Neuron (in vitro differentiated cells): ENCODE measurements around the gene ACTR1A.

Source experiments
- H2AFZ ChIP-seq: one replicate; pipeline ENCODE4 v1.6.1; 2013; ENCODE audit warnings: low read depth, mild to moderate bottlenecking, inconsistent platforms, low read length, moderate library complexity
- H3K27me3 ChIP-seq: one replicate; pipeline ENCODE4 v1.6.1; 2013; ENCODE audit warnings: low read length; ENCODE audit not compliant: insufficient read depth
- H3K36me3 ChIP-seq: one replicate; pipeline ENCODE4 v1.6.1; 2013; ENCODE audit warnings: low read length; ENCODE audit not compliant: insufficient read depth
- H3K4me1 ChIP-seq: one replicate; pipeline ENCODE4 v1.6.1; 2013; ENCODE audit warnings: low read length; ENCODE audit not compliant: insufficient read depth
- H3K4me3 ChIP-seq: 2 replicates; pipeline ENCODE4 v1.5.1; 2013; ENCODE audit warnings: mild to moderate bottlenecking, low read length, moderate library complexity
- H3K9me3 ChIP-seq: one replicate; pipeline ENCODE4 v1.6.1; 2013; ENCODE audit warnings: low read length

ACTR1A gene

DNA sequence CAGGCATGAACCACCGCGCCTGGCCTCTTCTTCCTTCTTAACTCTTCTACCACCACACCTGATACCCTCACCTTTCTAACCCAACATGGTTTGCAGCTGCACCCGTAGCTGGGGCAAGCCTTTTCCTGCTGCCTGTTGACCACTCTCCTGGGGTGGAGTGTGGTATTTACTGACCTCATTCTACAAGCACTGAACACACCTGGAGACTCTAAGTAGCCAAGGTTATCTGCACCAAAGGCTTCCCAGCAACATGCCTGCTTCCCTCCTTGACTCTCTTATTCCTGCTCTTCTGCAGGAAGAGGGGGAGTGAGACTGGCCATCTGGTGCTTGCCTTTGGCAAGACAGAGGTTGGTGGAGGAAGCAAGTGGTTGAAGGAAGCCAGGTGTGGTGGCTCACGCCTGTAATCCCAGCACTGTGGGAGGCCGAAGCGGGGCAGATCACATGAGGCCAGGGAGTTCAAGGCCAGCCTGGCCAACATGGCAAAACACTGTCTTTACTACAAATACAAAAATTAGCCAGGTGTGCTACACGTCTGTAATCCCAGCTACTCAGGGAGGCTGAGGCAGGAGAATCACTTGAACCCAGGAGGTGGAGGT is 10.1 kb downstream of the ACTR1A start:
- no peaks in the 10 kb centered on the region for H3K27me3 ChIP-seq
- no peaks in the 10 kb centered on the region for H3K4me1 ChIP-seq
- H3K4me3 ChIP-seq, result no peak overlapping the region
- H3K9me3 ChIP-seq, result no peaks in the 10 kb centered on the region
- H3K36me3 ChIP-seq, result peaks cover 46% of the 10 kb centered on the region
- H2AFZ ChIP-seq, result no peak overlapping the region

DNA sequence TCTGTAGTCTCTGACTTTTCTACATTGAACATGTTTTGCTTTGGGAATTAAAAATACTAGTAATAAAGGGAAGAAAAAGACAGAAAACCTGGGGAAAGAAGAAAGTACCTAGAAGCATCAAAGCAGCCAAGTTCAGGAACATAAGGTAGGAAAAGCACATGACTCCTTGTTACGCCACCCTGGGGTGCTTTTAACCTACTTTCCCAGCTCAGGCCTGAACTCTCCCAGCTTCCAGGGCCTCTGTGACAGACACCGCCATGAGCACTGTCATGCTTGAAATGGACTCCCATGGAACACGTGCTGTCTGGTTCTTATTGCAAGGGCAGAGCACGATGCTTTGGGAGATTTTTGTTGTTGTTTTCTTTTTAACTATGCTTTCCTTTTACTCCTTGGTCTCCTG is 11.4 kb downstream of the ACTR1A start:
- Histone ChIP-seq H3K9me3 (no peaks in the 10 kb centered on the region), H3K36me3 (peaks cover 54% of the 10 kb centered on the region), H2AFZ (no peak overlapping the region), H3K27me3 (no peaks in the 10 kb centered on the region), H3K4me1 (no peaks in the 10 kb centered on the region), H3K4me3 (no peak overlapping the region)

DNA sequence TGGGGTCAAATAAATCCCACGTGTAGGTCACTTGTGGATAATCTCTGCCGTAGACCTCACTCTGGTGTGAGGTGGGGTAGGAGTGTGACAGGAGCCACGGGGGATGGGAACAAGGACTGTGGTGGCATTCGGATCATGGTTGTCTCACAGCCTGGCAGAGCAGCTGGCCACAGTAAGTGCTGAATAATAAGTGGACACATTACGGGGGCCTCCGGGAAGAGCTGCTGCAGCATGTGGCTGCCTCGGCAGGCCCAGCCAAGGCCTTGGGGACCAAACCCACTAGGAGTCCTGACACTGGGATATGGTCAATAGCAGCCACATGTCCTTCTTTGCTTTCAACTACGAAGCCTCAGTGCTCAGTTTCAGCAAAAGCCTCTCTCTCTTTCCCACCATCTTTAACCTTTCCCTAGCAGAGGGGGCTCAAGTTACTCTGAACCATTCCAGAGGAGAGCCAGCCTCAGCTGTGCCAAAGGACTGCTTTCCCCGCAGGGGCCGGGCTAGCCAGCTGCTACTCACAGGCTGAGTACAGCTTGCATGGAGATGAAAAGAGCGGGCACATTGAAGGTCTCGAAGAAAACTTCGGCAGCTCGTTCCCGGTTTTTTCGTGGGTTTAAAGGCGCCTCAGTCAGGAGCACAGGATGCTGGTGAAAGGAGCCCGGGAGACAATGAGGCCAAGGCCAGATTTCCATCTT is 17.3 kb downstream of the ACTR1A start:
- H3K4me3 ChIP-seq, result no peak overlapping the region
- no peaks in the 10 kb centered on the region for H3K27me3 ChIP-seq
- H3K4me1 ChIP-seq, result no peaks in the 10 kb centered on the region
- H2AFZ ChIP-seq, result no peak overlapping the region
- no peaks in the 10 kb centered on the region for H3K9me3 ChIP-seq
- peaks cover 84% of the 10 kb centered on the region for H3K36me3 ChIP-seq

DNA sequence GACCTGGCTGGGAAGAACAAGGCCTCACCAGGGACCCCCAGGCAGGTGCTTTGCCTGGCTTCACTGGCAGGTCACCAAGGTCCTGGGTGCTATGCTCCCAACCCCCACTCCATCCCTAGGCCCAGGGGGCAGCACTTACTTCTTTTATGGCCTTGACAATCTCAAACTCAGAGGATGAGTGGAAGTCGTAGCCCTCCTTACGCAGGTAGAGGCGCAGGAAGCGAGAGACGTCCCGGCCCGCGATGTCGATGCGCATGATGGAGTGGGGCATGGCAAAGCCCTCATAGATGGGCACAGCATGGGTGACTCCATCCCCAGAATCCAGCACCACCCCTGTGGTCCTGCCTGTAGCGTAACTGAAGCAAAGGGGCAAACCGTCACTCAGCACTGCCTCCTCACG is 18.5 kb downstream of the ACTR1A start:
- Histone ChIP-seq H3K9me3 (no peaks in the 10 kb centered on the region), H3K36me3 (peaks cover 80% of the 10 kb centered on the region), H2AFZ (no peak overlapping the region), H3K4me1 (no peaks in the 10 kb centered on the region), H3K4me3 (no peak overlapping the region), H3K27me3 (no peaks in the 10 kb centered on the region)

DNA sequence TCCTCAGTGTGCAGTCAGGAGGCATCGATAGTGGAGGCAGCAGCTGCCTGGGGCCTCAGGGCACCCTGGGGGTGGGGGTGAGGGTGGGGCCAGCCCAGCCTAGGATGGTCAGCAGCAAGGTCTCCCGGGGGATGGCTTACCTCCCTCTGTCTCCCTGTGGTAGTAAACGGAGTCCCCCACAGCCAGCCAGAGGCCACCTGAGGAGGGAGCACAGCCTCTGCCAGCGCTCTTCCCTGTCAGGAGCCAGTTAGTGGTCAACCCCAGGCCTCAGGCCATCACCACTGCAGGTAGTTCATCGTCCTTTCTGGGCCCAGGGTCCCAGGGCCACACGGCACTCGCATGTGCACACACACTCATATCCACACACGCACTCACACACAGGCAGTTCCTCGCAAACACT is 22.1 kb downstream of the ACTR1A start:
- Histone ChIP-seq H3K36me3 (peaks cover 55% of the 10 kb centered on the region), H3K9me3 (no peaks in the 10 kb centered on the region), H3K4me1 (no peaks in the 10 kb centered on the region), H2AFZ (no peak overlapping the region), H3K4me3 (no peak overlapping the region), H3K27me3 (no peaks in the 10 kb centered on the region)

DNA sequence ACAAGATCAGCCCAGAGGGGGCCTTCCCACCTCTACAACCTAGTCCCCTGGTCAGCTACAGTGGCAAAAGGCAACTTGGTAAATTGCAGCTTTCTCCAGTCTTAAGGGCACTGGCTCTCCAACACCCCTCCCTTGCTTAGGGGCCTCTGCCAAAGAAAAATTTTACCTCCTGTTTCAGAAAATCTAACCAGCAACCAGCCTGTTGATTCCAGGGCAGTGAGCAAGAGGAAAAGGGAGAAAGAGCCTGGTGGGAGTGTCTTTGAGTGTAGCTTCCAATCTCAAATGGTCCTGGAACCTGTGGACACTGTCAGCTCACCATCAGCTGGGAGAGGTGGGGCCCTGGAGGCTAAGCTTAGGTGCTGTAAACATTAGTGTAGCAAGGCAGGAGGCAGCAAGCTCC is 22.9 kb downstream of the ACTR1A start:
- no peaks in the 10 kb centered on the region for H3K27me3 ChIP-seq
- H2AFZ ChIP-seq, result no peak overlapping the region
- H3K9me3 ChIP-seq, result no peaks in the 10 kb centered on the region
- H3K36me3 ChIP-seq, result peaks cover 49% of the 10 kb centered on the region
- no peaks in the 10 kb centered on the region for H3K4me1 ChIP-seq
- no peak overlapping the region for H3K4me3 ChIP-seq

- no peaks in the 10 kb centered on the region for H3K27me3 ChIP-seq
- no peak overlapping the region for H3K4me3 ChIP-seq
- peaks cover 20% of the 10 kb centered on the region for H3K36me3 ChIP-seq
Observed at GRCh38 chr10:102476466-102477141, 25.9 kb downstream of the ACTR1A start.

GRCh38 chr10:102475451-102476040 is 27.0 kb downstream of the ACTR1A start:
- H2AFZ ChIP-seq, result no peak overlapping the region
- H3K36me3 ChIP-seq, result peaks cover 9% of the 10 kb centered on the region
- H3K4me3 ChIP-seq, result no peak overlapping the region
- H3K27me3 ChIP-seq, result no peaks in the 10 kb centered on the region
- no peaks in the 10 kb centered on the region for H3K4me1 ChIP-seq
- H3K9me3 ChIP-seq, result no peaks in the 10 kb centered on the region

More at GRCh38 chr10:102476466-102477141, 25.9 kb downstream of the ACTR1A start:
- Histone ChIP-seq H3K4me1 (no peaks in the 10 kb centered on the region), H2AFZ (no peak overlapping the region), H3K9me3 (no peaks in the 10 kb centered on the region)

- peaks cover 7% of the 10 kb centered on the region for H3K36me3 ChIP-seq
- H2AFZ ChIP-seq, result no peak overlapping the region
- H3K9me3 ChIP-seq, result no peaks in the 10 kb centered on the region
- H3K4me3 ChIP-seq, result no peak overlapping the region
- no peaks in the 10 kb centered on the region for H3K4me1 ChIP-seq
- H3K27me3 ChIP-seq, result no peaks in the 10 kb centered on the region
Observed at GRCh38 chr10:102473445-102474331, 28.8 kb downstream of the ACTR1A start.

GRCh38 chr10:102470579-102471546 is 31.6 kb downstream of the ACTR1A start:
- H3K9me3 ChIP-seq, result no peaks in the 10 kb centered on the region
- peaks cover 4% of the 10 kb centered on the region for H3K36me3 ChIP-seq
- no peak overlapping the region for H3K4me3 ChIP-seq
- no peak overlapping the region for H2AFZ ChIP-seq
- H3K4me1 ChIP-seq, result no peaks in the 10 kb centered on the region
- no peaks in the 10 kb centered on the region for H3K27me3 ChIP-seq

- no peak overlapping the region for H2AFZ ChIP-seq
- H3K4me3 ChIP-seq, result no peak overlapping the region
- no peaks in the 10 kb centered on the region for H3K27me3 ChIP-seq
- no peaks in the 10 kb centered on the region for H3K36me3 ChIP-seq
- no peaks in the 10 kb centered on the region for H3K4me1 ChIP-seq
- no peaks in the 10 kb centered on the region for H3K9me3 ChIP-seq
Observed at GRCh38 chr10:102468683-102469082, 33.8 kb downstream of the ACTR1A start.

DNA sequence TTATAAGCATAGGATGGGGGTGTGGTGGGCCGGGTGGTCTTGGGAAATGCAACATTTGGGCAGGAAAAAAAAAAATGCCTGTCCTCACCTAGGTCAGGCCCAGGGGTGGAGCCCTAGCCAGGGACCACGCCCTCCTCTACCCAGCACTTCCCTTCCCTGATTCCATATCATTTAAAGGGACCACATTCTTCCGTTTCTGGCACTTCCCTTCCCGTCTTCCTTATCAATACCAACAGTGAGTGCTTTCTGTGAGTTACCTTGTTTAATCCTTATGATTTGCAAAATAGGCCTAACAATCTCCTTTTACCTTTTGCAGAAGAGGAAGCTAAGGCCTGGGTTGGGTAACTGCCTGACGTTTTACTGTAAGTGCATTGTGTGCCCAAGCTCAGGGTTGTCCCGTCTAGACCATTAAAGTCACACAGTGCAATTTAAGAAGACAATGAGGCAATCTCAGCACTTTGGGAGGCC is 34.5 kb downstream of the ACTR1A start:
- Histone ChIP-seq H3K27me3 (no peaks in the 10 kb centered on the region), H3K9me3 (no peaks in the 10 kb centered on the region), H2AFZ (no peak overlapping the region), H3K4me1 (peaks cover under 1% of the 10 kb centered on the region), H3K36me3 (no peaks in the 10 kb centered on the region), H3K4me3 (no peak overlapping the region)
